Thyroid gland (tissue), 4 donors: ENCODE measurements around the gene CSH1.
"Not testable (repeated sequence)": the region's sequence is repeated elsewhere in the genome, so short reads cannot be mapped to it uniquely, and the experiment has no call there.

Experiments used
- CTCF ChIP-seq, 6 experiments: fragments of 200-600 bp in 3 of 6; fragments of 450-650 bp in 3 of 6; sonication (generic) in 3 of 6; IDR thresholded peaks; one replicate each; pipeline ENCODE4 v1.5.1; 2016 to 2019; ENCODE audit warnings: antibody characterized with exemption in 6 of 6, mild to moderate bottlenecking in 2 of 6, inconsistent platforms in 1 of 6, moderate library complexity in 1 of 6
- POLR2A ChIP-seq, 2 donors: fragments of 450-650 bp; IDR thresholded peaks; one replicate each; pipeline ENCODE4 v1.6.1; 2017; ENCODE audit warnings: antibody characterized with exemption in 2 of 2, mild to moderate bottlenecking in 2 of 2, moderate library complexity in 1 of 2

GRCh38 chr17:63871646-63872365 is 24.6 kb downstream of the CSH1 start:
- TF ChIP-seq CTCF, POLR2A (IDR thresholded peaks at IDR 0.05): not testable (repeated sequence)
